Measurements from ENCODE around the gene PSD4. TPM values are rescaled to one million over a fixed set of nuclear protein-coding genes. Genes with fewer than 3 reads are reported as not detected.

PSD4 gene
- total and polyA plus RNA-seq, 3 experiments from 2014 or later: 42.1 to 193 (median 192) TPM

GRCh38 chr2:113150258-113150601, 23.5 kb upstream of the PSD4 start:
- H3K4me3 Mint-ChIP-seq: no peak overlapping the region
- H3K36me3 ChIP-seq (ENCODE audit: insufficient read depth, low read length): no peaks in the 10 kb centered on the region
- H3K27me3 ChIP-seq (ENCODE audit: insufficient read depth, low read length, poor library complexity, severe bottlenecking): no peaks in the 10 kb centered on the region
- H3K27me3 Mint-ChIP-seq: peaks cover 0 to 6% of the 10 kb centered on the region in 2 donors
- no peak overlapping the region for H3K4me3 ChIP-seq (ENCODE audit: low read length)
- ChIA-PET CTCF (interaction anchor here (1.5 to 3.1 kb wide), 2 partner anchors 48 to 54 kb away, joined by 6 to 12 read pairs; no protein-coding TSS in a partner anchor), POLR2A (no interaction called here)
- peaks cover 0 to 2% (median 0%) of the 10 kb centered on the region in 3 donors for H3K36me3 Mint-ChIP-seq
- no peaks in the 10 kb centered on the region for H3K9me3 ChIP-seq (ENCODE audit: low read length)
- no peak overlapping the region for H3K27ac Mint-ChIP-seq
- no peaks in the 10 kb centered on the region for H3K4me1 Mint-ChIP-seq
- no peak overlapping the region for H3K27ac ChIP-seq (ENCODE audit: low read depth, low read length)
- DNase-seq: no peak
- H3K4me1 ChIP-seq (ENCODE audit: insufficient read depth, low read length): no peaks in the 10 kb centered on the region
- no peaks in the 10 kb centered on the region for H3K9me3 Mint-ChIP-seq

GRCh38 chr2:113155331-113155730, 18.4 kb upstream of the PSD4 start:
- Histone ChIP-seq H3K4me1 (ENCODE audit: insufficient read depth, low read length) (peaks cover 25% of the 10 kb centered on the region), H3K36me3 (ENCODE audit: insufficient read depth, low read length) (no peaks in the 10 kb centered on the region), H3K27ac (ENCODE audit: low read depth, low read length) (no peak overlapping the region), H3K9me3 (ENCODE audit: low read length) (no peaks in the 10 kb centered on the region), H3K4me3 (ENCODE audit: low read length) (no peak overlapping the region), H3K27me3 (ENCODE audit: insufficient read depth, low read length, poor library complexity, severe bottlenecking) (no peaks in the 10 kb centered on the region)
- Mint-ChIP-seq H3K36me3 (peaks cover 0 to 4% (median 2%) of the 10 kb centered on the region in 3 donors), H3K4me3 (peak overlapping the region in 1 of 7 donors; percentile 67), H3K4me1 (peaks cover 16 to 27% (median 23%) of the 10 kb centered on the region in 3 donors), H3K27me3 (no peaks in the 10 kb centered on the region), H3K27ac (peak overlapping the region in 1 of 8 donors; percentile 24), H3K9me3 (no peaks in the 10 kb centered on the region)
- DNase-seq: no peak
- POLR2A ChIA-PET: interaction anchor here (3.0 to 4.3 kb wide), 2 partner anchors 11 to 19 kb away, joined by 13 to 40 read pairs; partner anchors contain the start of gene PSD4
- CTCF ChIA-PET: interaction anchor here (1.0 to 6.3 kb wide), 6 partner anchors 8 to 48 kb away, joined by 3 to 51 read pairs (median 20); partner anchors contain the start of gene PSD4

GRCh38 chr2:113156278-113157117, 17.3 kb upstream of the PSD4 start:
- Histone ChIP-seq H3K4me3 (ENCODE audit: low read length) (peak overlapping the region; percentile 67), H3K36me3 (ENCODE audit: insufficient read depth, low read length) (no peaks in the 10 kb centered on the region), H3K27ac (ENCODE audit: low read depth, low read length) (no peak overlapping the region), H3K27me3 (ENCODE audit: insufficient read depth, low read length, poor library complexity, severe bottlenecking) (no peaks in the 10 kb centered on the region), H3K4me1 (ENCODE audit: insufficient read depth, low read length) (peaks cover 25% of the 10 kb centered on the region), H3K9me3 (ENCODE audit: low read length) (no peaks in the 10 kb centered on the region)
- peaks cover 0 to 4% (median 2%) of the 10 kb centered on the region in 3 donors for H3K36me3 Mint-ChIP-seq
- peak overlapping the region; percentile 82 to 87 (median 84) for H3K4me3 Mint-ChIP-seq
- no peaks in the 10 kb centered on the region for H3K27me3 Mint-ChIP-seq
- no peaks in the 10 kb centered on the region for H3K9me3 Mint-ChIP-seq
- H3K4me1 Mint-ChIP-seq: peaks cover 16 to 30% (median 24%) of the 10 kb centered on the region in 3 donors
- CTCF ChIA-PET: interaction anchor here (1.0 to 6.3 kb wide), 8 partner anchors 9 to 47 kb away, joined by 3 to 51 read pairs (median 12); partner anchors contain the start of gene PSD4
- POLR2A ChIA-PET: interaction anchor here (1.1 to 4.3 kb wide), 6 partner anchors 10 to 47 kb away, joined by 3 to 40 read pairs (median 6); partner anchors contain the start of gene PSD4
- H3K27ac Mint-ChIP-seq: peak overlapping the region; percentile 21 to 87 (median 79)
- DNase-seq: no peak

- peaks cover 0 to 4% (median 2%) of the 10 kb centered on the region in 3 donors for H3K36me3 Mint-ChIP-seq
- ChIA-PET CTCF (interaction anchor here (1.0 to 6.3 kb wide), 8 partner anchors 11 to 47 kb away, joined by 4 to 51 read pairs (median 14); partner anchors contain the start of gene PSD4), POLR2A (interaction anchor here (1.1 to 4.3 kb wide), 6 partner anchors 9 to 46 kb away, joined by 3 to 40 read pairs (median 6); partner anchors contain the start of gene PSD4)
- peak in 4 of 5 donors; percentile 30 to 66 (median 48) for DNase-seq
- Histone ChIP-seq H3K27me3 (ENCODE audit: insufficient read depth, low read length, poor library complexity, severe bottlenecking) (no peaks in the 10 kb centered on the region), H3K36me3 (ENCODE audit: insufficient read depth, low read length) (no peaks in the 10 kb centered on the region), H3K27ac (ENCODE audit: low read depth, low read length) (peak overlapping the region; percentile 24), H3K4me1 (ENCODE audit: insufficient read depth, low read length) (peaks cover 25% of the 10 kb centered on the region), H3K4me3 (ENCODE audit: low read length) (peak overlapping the region; percentile 71), H3K9me3 (ENCODE audit: low read length) (no peaks in the 10 kb centered on the region)
- no peaks in the 10 kb centered on the region for H3K27me3 Mint-ChIP-seq
- no peaks in the 10 kb centered on the region for H3K9me3 Mint-ChIP-seq
- peak overlapping the region in 7 of 8 donors; percentile 22 to 92 (median 81) for H3K27ac Mint-ChIP-seq
- H3K4me3 Mint-ChIP-seq: peak overlapping the region; percentile 85 to 94 (median 90)
- peaks cover 17 to 31% (median 27%) of the 10 kb centered on the region in 3 donors for H3K4me1 Mint-ChIP-seq
Observed at GRCh38 chr2:113157118-113157896, 16.5 kb upstream of the PSD4 start.

- H3K27ac ChIP-seq (ENCODE audit: low read depth, low read length): peak overlapping the region; percentile 24
- DNase-seq: no peak
Observed at GRCh38 chr2:113157897-113158753, 15.6 kb upstream of the PSD4 start.

GRCh38 chr2:113158884-113159553, 14.8 kb upstream of the PSD4 start:
- ChIA-PET CTCF (interaction anchor here (1.1 to 6.3 kb wide), 7 partner anchors 9 to 46 kb away, joined by 3 to 51 read pairs (median 11); no protein-coding TSS in a partner anchor), POLR2A (interaction anchor here (4.3 kb wide), 1 partner anchor 15 kb away, joined by 40 read pairs; the partner anchor contains the start of gene PSD4)
- Mint-ChIP-seq H3K4me1 (peaks cover 24 to 40% (median 37%) of the 10 kb centered on the region in 3 donors), H3K9me3 (no peaks in the 10 kb centered on the region), H3K36me3 (peaks cover 0 to 4% (median 0%) of the 10 kb centered on the region in 3 donors), H3K27ac (peak overlapping the region in 3 of 8 donors; percentile 11 to 88 (median 22)), H3K4me3 (peak overlapping the region in 6 of 7 donors; percentile 3 to 91 (median 85)), H3K27me3 (no peaks in the 10 kb centered on the region)
- Histone ChIP-seq H3K27ac (ENCODE audit: low read depth, low read length) (no peak overlapping the region), H3K36me3 (ENCODE audit: insufficient read depth, low read length) (no peaks in the 10 kb centered on the region), H3K27me3 (ENCODE audit: insufficient read depth, low read length, poor library complexity, severe bottlenecking) (no peaks in the 10 kb centered on the region), H3K4me3 (ENCODE audit: low read length) (no peak overlapping the region), H3K4me1 (ENCODE audit: insufficient read depth, low read length) (peaks cover 25% of the 10 kb centered on the region), H3K9me3 (ENCODE audit: low read length) (no peaks in the 10 kb centered on the region)
- no peak for DNase-seq

More at GRCh38 chr2:113157897-113158753, 15.6 kb upstream of the PSD4 start:
- H3K4me3 Mint-ChIP-seq: peak overlapping the region; percentile 85 to 94 (median 90)
- H3K36me3 Mint-ChIP-seq: peaks cover 0 to 4% (median 2%) of the 10 kb centered on the region in 3 donors
- H3K4me1 ChIP-seq (ENCODE audit: insufficient read depth, low read length): peaks cover 25% of the 10 kb centered on the region
- no peaks in the 10 kb centered on the region for H3K27me3 ChIP-seq (ENCODE audit: insufficient read depth, low read length, poor library complexity, severe bottlenecking)
- H3K4me1 Mint-ChIP-seq: peaks cover 23 to 39% (median 35%) of the 10 kb centered on the region in 3 donors
- H3K9me3 ChIP-seq (ENCODE audit: low read length): no peaks in the 10 kb centered on the region
- H3K4me3 ChIP-seq (ENCODE audit: low read length): peak overlapping the region; percentile 71
- no peaks in the 10 kb centered on the region for H3K9me3 Mint-ChIP-seq
- CTCF ChIA-PET: interaction anchor here (1.1 to 6.3 kb wide), 6 partner anchors 10 to 46 kb away, joined by 4 to 51 read pairs (median 16); no protein-coding TSS in a partner anchor
- H3K27ac Mint-ChIP-seq: peak overlapping the region in 7 of 8 donors; percentile 22 to 92 (median 85)
- H3K36me3 ChIP-seq (ENCODE audit: insufficient read depth, low read length): no peaks in the 10 kb centered on the region
- POLR2A ChIA-PET: interaction anchor here (1.8 to 4.3 kb wide), 3 partner anchors 8 to 22 kb away, joined by 7 to 40 read pairs (median 13); partner anchors contain the start of gene PSD4
- H3K27me3 Mint-ChIP-seq: no peaks in the 10 kb centered on the region

All from CD8-positive, alpha-beta memory T cell (primary cell).